ENCODE data around the gene C17orf113.
A peak's percentile ranks its signal among the peaks of the same experiment; 100 is the strongest.
"Not testable (repeated sequence)": the region's sequence is repeated elsewhere in the genome, so short reads cannot be mapped to it uniquely, and the experiment has no call there.

C17orf113 gene

GRCh38 chr17:42040818-42041217, 9.6 kb downstream of the C17orf113 start:
- no peak for DNase-seq

- DNase-seq = no peak
Observed at GRCh38 chr17:42039794-42040763, 10.3 kb downstream of the C17orf113 start.

DNA sequence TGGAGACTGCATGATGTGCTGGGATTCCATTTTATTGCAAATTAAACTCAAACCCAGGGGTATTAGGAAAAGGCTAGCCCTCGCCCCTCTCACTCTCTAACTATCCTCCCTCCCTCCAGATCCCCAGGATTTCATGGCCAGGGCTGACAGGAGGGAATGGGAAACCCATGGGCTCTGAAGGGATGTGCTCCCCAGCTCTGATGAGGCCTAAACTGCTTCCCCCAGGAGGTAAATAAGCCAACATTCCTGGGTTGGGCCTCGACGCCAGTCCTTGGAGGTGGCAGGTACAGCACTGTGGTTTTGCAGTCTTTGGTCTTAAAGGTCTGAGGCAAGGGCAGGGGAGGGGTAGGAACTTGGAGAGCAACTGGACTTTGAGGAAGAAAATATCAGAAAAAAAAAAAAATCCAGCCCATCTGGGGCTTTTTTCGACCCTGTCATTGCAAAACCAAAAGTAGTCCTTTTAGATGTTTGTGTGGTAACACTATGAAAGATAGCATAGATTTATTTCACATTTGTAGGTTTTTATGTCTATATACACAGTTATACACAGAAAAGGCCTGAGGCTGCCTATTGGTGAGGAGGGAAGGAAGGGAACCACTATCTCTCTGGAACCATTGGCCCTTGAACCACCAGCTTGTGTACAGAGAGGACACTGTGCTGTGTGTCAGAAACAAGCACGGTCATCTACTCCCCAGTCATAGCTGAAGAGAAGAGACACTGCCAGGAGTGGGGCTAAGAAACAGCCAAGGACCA, 12.0 kb downstream of the C17orf113 start:
- no peak for DNase-seq

DNA sequence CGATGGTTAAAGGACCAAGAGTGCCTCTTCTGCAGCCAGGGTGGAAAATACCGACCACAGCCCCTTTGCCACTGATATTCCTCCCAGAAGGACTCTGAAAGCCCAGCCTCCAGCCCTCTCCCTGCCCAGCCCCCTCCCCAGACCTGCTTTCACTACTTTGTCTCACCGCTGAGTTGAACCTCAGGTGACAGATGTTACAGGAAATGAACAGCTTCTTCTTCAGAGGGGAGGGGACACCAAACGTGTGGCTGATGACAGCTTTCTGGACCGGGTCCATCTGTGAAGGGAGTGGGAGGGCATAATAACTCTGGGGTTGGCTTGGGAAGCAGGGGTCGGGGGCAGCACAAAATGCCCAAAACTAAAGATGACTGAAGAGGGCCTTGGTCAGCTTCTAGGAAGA, 16.3 kb downstream of the C17orf113 start:
- no peak for DNase-seq

- no peak for DNase-seq
Observed at GRCh38 chr17:42031584-42031983, 18.8 kb downstream of the C17orf113 start.

- DNase-seq = no peak
Observed at GRCh38 chr17:42028791-42029127, 21.6 kb downstream of the C17orf113 start.

DNA sequence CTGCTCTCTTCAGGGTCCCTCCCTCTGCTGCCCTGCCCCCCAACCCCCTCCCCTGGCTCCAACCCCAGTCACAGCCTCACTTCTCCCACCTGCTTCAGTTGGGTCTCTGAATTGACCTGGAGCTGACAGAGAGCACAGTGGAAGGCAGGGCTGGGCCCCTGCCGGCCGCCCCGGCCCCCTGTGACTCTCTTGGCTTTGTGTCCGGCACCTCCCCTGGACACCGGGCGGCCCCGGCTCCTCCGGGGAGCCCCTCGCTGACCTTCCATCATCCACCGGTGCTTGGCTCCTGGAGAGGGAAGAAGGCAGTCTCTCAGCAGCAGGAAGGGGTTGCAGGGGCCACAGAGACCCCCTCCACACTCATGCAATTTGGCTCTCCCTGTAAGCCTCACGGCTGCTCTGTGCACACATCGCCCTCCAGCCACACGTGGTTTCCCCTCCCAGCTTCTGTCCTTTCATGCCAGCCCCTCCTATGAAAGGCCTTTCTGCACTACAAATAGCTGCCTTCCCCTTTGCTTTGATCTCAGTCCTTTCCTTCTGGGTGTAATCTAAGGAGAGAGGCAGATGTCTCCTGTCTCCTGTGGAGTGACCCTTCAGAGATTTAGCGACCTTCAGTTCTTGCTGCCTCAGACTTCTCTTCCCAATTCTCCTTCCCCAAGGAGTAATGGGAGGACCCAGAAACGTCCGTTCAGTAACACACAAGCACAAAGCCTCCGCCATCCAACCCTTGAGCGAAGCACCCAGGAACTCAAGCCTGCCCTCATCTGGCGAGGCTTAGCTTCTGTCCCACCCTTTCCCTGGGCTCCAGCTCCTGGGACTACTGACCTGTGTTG, 22.2 kb downstream of the C17orf113 start:
- DNase-seq = no peak

GRCh38 chr17:42027590-42027889, 22.9 kb downstream of the C17orf113 start:
- no peak for DNase-seq

GRCh38 chr17:42026857-42027589, 23.4 kb downstream of the C17orf113 start:
- DNase-seq = no peak

DNA sequence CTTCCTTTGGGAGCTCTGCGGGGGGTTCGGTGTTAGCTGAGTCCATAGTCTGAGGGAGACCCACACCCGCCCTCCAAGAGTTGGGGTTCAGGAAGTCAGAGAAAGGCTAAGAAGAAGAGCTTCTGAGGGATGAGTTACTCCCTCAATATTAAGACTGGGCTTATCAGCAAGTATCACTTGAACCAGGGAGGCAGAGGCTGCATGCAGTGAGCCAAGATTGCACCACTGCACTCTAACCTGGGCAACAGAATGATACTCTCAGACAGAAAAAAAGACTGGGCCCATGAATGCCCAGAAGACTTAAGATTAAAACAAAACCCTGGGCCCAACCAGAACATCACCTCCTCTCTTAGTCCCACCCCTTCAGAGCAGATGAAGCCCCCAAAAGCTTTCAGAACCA, 24.5 kb downstream of the C17orf113 start:
- DNase-seq = no peak

DNA sequence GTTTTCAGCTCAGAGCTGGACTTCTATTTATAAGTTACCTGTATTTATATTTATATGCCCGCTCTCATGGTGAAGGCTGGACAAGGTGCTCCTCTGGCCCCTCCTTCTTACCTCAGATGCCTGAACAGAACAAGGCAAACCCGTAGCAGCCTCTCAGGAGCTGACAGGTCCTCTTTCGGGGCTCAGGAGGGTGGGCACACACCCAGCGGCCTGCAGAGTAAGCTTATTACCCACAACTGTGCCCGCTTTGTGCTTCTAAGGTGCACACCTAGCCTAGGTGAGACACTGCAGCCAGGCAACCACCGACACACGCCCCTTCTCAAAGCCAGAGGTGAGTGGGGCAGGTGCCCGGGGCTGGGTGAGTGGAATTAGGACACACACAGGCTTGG, 25.2 kb downstream of the C17orf113 start:
- DNase-seq = no peak

GRCh38 chr17:42023524-42024349, 26.7 kb downstream of the C17orf113 start:
- no peak for DNase-seq

DNA sequence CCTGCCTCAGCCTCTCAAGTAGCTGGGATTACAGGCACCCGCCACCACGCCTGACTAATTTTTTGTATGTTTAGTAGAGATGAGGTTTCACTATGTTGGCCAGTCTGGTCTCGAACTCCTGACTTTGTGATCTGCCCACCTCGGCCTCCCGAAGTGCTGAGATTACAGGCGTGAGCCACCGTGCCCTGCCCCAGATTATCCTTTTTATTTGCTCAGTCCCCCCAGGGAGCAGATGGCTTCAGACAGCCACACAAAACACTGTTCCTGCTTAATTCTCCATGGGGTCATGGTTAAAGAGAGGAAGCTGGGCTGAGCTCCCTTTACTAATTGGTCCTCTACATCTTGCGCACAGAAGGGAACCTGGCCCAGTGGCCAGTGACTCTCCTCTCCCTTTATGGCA, 29.6 kb downstream of the C17orf113 start:
- DNase-seq = not testable (repeated sequence)

DNA sequence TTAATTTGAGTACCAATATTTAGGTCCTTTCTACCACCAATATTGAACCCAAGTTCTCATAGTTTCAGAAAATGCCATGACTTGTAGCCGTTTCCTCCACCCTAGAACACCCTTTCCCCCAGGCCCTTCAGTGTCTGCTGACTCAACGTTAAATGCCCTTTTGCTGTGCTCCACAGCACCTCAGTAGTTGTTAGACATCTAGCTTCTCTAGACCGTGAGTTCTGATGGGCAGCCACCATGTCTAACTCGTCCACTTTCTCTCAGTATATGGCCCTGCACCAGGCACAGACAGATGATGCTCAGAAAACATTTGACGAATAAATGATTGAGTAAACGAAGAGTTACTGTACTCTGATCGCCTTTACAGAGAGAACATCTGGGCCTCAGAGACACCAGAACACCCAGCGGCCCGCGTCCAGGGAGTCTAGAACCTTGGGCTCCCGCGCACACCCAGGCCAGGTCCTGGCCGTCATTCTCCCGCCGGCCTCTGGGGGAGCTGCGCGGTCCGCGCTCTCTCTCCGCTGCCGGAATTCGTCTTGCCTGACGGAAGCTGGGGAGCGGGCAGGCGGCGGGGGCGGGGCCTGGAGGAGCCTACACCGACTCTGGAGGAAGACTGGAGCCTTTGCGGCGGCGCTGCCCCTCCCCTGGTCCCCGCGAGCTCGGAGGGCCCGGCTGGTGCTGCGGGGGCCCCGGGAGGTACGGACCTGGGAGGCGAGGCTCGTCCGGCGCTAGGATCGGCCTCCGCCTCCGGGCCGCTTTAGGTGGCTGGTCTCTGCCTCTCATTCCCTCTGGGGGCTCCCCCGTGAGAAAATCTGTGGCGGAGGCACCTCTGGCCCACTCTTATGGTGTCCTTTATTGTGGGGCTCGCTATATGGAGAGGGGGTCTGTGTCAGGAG, 30.6 kb downstream of the C17orf113 start, which contains the start of gene NKIRAS2:
TSS of gene NKIRAS2 (plus strand) at position 582 of the 896 bp plus-strand sequence. CDS start 1,488 bp downstream, outside the sequence.
- DNase-seq = peak; percentile 86 to 91 (median 88)

GRCh38 chr17:42018988-42019387, 31.4 kb downstream of the C17orf113 start:
- DNase-seq = no peak

GRCh38 chr17:42018339-42018738, 32.1 kb downstream of the C17orf113 start:
- DNase-seq = no peak

DNA sequence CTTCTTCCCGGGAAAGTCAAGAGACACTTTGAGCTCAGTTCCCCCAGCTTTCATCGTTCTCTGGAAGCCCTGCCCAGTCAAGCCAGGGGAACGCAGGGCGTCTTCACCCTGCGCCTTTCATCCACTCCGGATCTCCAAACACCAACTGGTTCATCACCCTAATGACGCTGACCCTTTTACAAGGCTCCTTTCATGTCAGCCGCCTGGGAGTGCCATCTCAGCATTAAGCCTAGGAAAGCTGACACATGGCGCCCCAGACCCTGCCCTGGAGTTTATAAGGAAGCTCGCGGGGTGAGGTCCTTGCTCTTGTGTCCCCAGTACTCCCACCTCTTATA, 32.6 kb downstream of the C17orf113 start:
- DNase-seq = no peak

GRCh38 chr17:42016941-42017865, 33.2 kb downstream of the C17orf113 start, which contains the start of gene DNAJC7:
Gene DNAJC7 (minus strand): TSS chr17:42017439. CDS start chr17:42017416, 23 bp downstream.
- DNase-seq = peak; percentile 71 to 88 (median 78)

DNA sequence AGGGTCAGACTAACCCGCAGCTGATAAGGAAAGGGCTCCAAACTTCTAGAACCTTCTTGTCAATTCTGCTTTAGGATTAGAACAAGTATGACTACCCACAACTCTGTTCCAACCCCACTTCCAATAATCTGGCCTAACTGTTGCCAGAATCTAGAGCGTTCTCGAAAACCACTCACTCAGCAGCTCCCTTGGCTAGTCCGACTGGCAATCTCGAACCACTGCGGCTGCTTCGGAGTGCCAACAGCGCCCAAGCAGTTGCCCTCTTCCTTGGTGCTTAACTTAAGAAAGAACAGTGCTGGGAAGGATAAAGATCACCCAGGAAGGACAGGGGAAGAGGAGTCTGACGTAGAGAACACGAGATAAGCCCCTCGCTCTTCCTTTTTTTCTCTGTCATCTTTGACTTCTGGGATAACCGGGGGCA, 34.0 kb downstream of the C17orf113 start:
- DNase-seq = no peak
